Measurements from ENCODE around the gene KRT35.

KRT35 gene

DNA sequence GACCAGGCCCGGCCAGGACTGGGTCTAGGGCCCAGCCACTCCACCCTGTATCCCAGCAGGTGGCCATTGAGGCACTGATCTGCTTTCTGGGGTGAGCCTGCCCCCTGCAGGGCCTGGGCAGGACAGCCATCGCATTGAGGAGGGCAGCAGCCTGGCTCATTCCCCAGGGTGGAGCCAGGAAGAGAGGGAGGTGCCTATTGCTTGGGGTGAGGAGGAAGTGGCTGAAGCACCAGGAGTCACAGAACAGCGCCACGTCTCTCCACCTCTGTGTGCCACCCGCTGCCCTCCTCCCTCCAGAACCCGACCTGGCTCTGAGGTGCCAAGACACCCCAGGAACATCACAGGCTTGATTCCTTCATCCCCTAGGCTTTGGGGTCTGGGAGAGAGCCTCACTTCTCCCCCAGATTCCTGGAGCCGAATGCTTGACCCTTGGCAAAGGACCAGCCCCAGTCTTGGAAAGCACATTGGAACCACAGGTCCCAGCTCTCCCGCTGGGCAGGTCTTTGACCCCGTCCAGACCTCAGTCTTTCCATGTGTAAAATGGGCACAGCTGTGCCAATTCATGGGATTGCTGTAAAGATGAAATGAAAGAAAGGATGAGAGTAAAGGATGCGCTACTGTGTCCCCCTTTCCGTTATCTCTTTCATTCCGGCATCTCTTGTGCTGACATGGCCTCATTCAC is 16.0 kb upstream of the KRT35 start:
- no peak for TF ChIP-seq POLR2AphosphoS5 (IDR thresholded peaks at IDR 0.05; ENCODE audit: low read depth, low read length)
- TF ChIP-seq POLR2A (IDR thresholded peaks at IDR 0.05; ENCODE audit: low read depth, low read length): no peak
- no peak for TF ChIP-seq TAF1 (IDR thresholded peaks at IDR 0.05; ENCODE audit: borderline replicate concordance, low read depth, low read length)
- peak; percentile 64 for DNase-seq (ENCODE audit: insufficient read length)
- FAIRE-seq: peak; percentile 69

DNA sequence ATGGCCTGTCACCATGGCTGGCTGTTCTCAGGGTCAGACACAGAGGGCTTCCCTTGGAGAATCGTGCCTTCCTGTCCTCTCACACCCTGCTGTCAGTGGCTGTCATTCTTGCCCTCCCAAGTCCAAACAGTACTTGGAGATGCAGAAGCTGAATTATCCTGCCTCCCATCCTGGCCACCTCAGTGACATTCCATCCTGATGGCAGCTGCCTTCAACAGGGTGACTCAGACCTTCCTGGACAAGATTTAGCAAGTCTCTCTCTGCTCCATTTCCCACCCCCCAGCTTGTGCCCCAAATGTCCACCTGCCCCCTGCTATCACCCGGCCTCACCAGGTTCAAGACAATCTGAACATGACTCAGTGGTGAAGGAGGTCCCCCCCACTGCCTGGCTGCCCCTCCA is 13.6 kb upstream of the KRT35 start:
- TF ChIP-seq TAF1 (IDR thresholded peaks at IDR 0.05; ENCODE audit: borderline replicate concordance, low read depth, low read length): no peak
- TF ChIP-seq POLR2AphosphoS5 (IDR thresholded peaks at IDR 0.05; ENCODE audit: low read depth, low read length): no peak
- no peak for TF ChIP-seq POLR2A (IDR thresholded peaks at IDR 0.05; ENCODE audit: low read depth, low read length)
- FAIRE-seq (no peak), DNase-seq (ENCODE audit: insufficient read length) (no peak)

DNA sequence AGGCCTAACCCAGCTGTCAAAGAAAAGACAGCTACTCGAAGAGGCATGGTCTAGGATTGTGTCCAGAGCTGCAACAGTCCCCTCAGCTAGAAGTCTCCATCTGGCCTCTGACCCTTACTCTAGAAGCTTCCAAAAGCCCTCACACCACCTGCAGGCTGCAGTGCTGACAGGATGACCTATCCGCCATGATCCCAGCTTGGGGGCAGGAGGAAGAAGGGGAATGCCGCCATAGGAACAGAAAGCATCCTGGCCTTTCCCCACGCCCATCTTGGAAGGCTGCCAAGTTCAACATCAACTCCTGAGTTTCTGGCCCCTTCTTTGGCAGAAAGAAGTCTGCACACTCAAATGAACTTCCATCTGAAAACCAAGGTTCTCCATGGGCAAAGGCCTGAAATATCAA is 11.8 kb upstream of the KRT35 start:
- FAIRE-seq: no peak
- TF ChIP-seq POLR2A (IDR thresholded peaks at IDR 0.05; ENCODE audit: low read depth, low read length) (no peak), POLR2AphosphoS5 (IDR thresholded peaks at IDR 0.05; ENCODE audit: low read depth, low read length) (no peak), TAF1 (IDR thresholded peaks at IDR 0.05; ENCODE audit: borderline replicate concordance, low read depth, low read length) (no peak)
- DNase-seq (ENCODE audit: insufficient read length): no peak

DNA sequence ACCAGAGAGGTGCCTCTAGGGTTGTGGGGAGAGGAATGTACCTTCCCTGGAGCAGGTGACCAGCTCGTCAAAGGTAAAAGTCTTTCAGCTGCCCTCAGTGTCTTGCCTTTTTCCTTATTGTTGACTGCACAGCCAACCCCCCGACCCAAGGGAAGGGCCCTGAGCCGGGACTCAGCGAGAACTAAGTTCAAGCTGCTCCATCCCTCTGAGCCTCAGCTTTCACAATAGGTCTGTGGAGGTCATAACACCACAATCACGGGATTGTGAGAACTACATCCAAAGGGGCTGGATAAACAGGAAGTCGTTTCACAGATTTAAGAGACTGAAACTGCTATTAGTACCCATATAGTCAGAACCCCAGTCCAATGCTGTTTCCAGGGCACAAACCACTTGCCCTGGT is 11.4 kb upstream of the KRT35 start:
- no peak for DNase-seq (ENCODE audit: insufficient read length)
- FAIRE-seq: no peak
- no peak for TF ChIP-seq TAF1 (IDR thresholded peaks at IDR 0.05; ENCODE audit: borderline replicate concordance, low read depth, low read length)
- TF ChIP-seq POLR2A (IDR thresholded peaks at IDR 0.05; ENCODE audit: low read depth, low read length): no peak
- no peak for TF ChIP-seq POLR2AphosphoS5 (IDR thresholded peaks at IDR 0.05; ENCODE audit: low read depth, low read length)

DNA sequence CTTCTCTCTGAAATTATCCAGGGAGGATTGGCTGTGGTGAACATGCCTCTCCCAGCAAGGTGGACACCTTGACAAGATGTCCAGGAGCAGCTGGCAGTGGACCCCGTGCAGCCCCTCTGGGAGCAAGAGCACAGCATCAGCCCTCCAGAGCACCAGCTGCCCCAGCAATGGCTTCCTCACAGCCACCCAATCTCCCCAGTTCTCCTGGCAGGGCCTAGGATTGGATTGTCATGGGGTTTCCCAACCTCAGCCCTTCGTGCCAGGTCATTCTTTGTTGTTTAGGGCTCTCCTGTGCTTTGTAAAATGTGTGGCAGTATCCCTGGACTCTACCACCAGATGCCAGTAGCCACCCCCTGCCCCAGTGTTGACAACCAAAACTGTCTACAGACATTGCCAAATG is 10.5 kb upstream of the KRT35 start:
- FAIRE-seq (no peak), DNase-seq (ENCODE audit: insufficient read length) (no peak)
- TF ChIP-seq POLR2AphosphoS5 (IDR thresholded peaks at IDR 0.05; ENCODE audit: low read depth, low read length) (no peak), POLR2A (IDR thresholded peaks at IDR 0.05; ENCODE audit: low read depth, low read length) (no peak), TAF1 (IDR thresholded peaks at IDR 0.05; ENCODE audit: borderline replicate concordance, low read depth, low read length) (no peak)

DNA sequence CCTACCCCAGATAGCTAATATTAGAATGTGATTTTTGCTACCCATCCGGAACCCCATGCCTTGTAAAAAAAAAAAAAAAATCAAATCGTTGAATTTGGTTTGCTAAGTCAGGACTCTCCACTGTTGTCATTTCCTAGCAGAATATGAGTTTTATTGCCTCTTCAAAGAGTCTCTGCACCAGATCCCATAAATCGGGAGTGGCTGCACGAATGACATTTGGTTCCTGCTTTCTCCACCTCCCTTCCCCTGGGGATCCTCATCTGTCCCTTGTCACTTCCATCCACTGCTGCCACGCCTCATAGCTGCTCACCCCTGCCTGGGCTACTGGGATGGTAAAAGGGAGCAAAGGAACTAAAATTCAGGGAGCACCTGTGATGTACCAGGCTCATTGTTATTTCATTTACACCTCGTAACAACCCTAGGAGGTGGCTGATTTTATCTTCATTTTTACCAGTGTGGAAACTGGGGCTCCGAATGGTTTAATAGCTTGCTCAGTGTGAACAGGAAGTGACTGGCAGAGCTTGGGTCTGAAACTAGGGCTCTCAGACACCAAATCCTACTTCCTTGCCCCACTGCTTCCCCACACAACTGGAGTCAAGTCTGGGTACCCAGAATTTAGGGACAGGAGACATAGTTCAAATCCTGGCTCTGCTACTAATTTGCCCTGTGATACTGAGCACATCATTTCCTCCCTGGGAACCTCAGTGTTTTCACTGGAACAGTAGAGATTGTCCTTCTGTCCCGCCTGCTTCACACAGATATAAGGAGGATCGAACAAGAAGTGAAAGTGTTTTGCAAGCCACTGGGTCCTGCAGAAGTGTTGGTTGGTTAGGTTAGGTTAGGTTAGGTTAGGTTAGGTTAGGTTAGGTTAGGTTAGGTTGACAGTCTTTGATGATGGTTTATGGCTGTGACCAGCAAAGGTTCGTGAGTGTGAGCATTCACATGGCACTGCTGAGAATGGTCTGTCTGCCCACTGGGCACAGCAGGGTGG is 9.3 kb upstream of the KRT35 start:
- TF ChIP-seq POLR2A (IDR thresholded peaks at IDR 0.05; ENCODE audit: low read depth, low read length) (no peak), TAF1 (IDR thresholded peaks at IDR 0.05; ENCODE audit: borderline replicate concordance, low read depth, low read length) (no peak), POLR2AphosphoS5 (IDR thresholded peaks at IDR 0.05; ENCODE audit: low read depth, low read length) (no peak)
- DNase-seq (ENCODE audit: insufficient read length) (no peak), FAIRE-seq (no peak)

DNA sequence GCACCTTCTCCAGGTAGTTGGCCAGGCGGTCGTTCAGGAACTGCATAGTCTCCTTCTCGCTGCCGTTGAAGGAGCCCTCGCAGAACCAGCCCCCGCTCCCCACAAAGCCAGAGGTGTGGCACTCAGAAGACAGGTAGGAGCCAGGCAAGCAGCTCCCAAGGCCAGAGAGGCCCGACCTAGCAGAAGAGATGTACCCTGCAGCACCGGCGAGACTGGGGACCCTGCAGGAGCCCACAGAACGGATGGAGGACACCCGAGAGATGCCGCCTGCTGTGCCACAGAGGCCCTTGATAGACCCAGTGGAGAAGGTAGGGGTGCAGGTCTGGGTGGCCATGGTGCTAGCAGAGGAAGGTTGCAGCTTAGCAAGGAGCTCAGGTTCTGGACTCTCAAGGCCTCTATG is 8.6 kb upstream of the KRT35 start, which contains the start of gene KRT36:
TSS of gene KRT36 (minus strand) at position 380 of the 400 bp plus-strand sequence. CDS start at position 334, 46 bp downstream.
- TF ChIP-seq POLR2A (IDR thresholded peaks at IDR 0.05; ENCODE audit: low read depth, low read length) (no peak), POLR2AphosphoS5 (IDR thresholded peaks at IDR 0.05; ENCODE audit: low read depth, low read length) (no peak), TAF1 (IDR thresholded peaks at IDR 0.05; ENCODE audit: borderline replicate concordance, low read depth, low read length) (no peak)
- FAIRE-seq (no peak), DNase-seq (ENCODE audit: insufficient read length) (no peak)

DNA sequence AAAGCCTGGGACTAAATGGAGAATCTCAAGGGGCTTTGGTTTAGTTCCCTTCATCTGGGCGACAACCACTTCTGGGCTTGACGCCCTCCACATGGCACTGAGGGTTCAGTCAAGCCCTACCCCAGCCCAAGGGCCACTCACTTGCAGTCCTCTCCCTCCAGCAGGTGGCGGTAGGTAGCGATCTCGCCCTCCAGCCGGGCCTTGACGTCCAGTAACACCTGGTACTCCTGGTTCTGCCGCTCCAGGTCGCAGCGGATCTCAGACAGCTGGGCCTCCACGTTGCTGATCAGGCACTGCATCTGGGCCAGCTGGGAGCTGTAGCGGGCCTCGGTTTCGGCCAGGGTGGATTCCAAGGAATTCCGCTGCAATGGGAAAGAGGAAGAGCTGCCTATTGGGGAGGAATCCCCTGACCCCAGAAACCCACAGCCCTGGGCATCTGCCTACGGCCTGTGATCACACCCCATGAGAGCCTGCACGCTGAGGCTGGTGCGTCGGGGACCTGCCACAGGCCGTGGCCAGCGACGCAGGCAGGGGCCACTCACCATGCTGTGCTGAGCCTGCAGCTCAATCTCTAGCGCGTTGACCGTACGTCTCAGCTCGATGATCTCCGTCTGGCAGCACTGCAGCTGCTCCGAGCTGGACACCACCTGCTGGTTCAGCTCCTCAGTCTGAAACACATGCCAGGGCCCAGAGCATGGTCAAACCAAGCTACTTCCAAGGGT is 6.0 kb upstream of the KRT35 start:
- FAIRE-seq (no peak), DNase-seq (ENCODE audit: insufficient read length) (peak; percentile 40)
- TF ChIP-seq POLR2AphosphoS5 (IDR thresholded peaks at IDR 0.05; ENCODE audit: low read depth, low read length) (no peak), POLR2A (IDR thresholded peaks at IDR 0.05; ENCODE audit: low read depth, low read length) (no peak), TAF1 (IDR thresholded peaks at IDR 0.05; ENCODE audit: borderline replicate concordance, low read depth, low read length) (no peak)

DNA sequence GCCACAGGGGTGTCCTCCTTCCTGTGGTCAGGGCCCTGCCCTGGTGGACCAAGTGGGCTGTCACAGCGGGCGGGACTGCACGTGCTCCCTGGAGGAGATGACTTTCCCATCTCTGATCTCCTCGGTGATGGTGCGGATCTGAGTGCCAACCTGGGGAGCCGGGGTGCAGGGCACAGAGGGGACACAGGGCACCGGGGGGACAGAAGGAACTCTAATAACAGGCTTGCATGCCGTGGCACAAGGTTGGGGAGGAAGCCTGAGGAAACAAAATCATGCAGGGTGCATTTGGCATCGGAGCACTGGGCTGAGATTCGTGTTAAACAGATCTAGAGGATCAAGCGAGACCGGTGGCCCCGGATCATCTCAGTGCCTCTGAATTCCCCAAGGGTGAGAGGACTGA is 5.4 kb upstream of the KRT35 start:
- DNase-seq (ENCODE audit: insufficient read length): no peak
- FAIRE-seq: no peak
- TF ChIP-seq TAF1 (IDR thresholded peaks at IDR 0.05; ENCODE audit: borderline replicate concordance, low read depth, low read length) (no peak), POLR2AphosphoS5 (IDR thresholded peaks at IDR 0.05; ENCODE audit: low read depth, low read length) (no peak), POLR2A (IDR thresholded peaks at IDR 0.05; ENCODE audit: low read depth, low read length) (no peak)

DNA sequence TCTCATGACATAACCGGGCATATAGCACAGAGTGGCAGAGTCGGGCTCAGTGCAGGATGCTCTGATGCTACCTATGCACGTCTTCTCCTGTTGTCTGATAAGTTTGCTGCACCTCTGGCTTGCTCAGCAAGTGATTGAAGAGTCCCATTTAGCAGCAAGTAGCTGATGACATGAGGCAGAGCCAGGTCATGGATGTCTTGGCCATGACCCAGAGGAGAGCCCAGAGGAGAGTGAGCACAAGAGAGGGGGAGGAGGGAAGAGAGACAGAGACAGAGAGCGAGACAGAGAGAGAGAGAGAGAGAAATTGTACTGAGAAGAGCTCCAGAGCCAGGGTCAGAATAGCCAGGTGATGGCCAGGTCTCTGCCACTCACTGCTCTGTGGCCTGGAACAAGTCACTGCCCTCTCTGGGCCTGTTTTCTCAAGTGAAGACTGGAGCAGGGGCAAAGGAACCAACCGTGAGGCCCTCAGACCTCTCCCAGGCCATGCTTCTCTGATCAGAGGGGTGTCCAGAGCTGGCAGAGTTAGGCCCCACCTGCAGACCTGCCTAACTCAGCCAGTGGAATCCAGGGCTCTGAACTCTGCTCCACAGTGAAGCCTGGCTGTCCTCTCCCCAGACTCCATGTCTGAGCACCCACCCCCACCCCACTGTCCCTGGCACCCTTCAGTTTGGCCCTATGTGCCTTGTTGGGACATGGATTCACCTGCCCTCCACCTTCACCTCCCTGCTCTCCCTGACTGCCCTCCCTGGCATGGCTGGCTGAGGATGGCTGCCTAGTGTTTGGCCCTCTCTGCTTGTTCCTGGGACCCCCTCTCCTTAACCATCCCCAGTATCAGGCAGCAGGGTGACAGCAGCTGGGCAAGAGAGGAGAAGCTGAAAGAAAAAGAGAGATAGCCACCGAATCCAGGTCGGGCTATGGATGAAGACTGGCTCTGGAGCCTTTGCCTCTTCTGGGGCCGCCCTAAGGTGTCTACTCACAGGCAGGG is 4.3 kb upstream of the KRT35 start:
- TF ChIP-seq POLR2AphosphoS5 (IDR thresholded peaks at IDR 0.05; ENCODE audit: low read depth, low read length) (no peak), POLR2A (IDR thresholded peaks at IDR 0.05; ENCODE audit: low read depth, low read length) (no peak), TAF1 (IDR thresholded peaks at IDR 0.05; ENCODE audit: borderline replicate concordance, low read depth, low read length) (no peak)
- FAIRE-seq: no peak
- no peak for DNase-seq (ENCODE audit: insufficient read length)

All from GM12892 (cell line).